Peyer's patch (tissue), 4 donors: ENCODE data around the gene CDH2.

Experiments used
- CTCF ChIP-seq, 6 experiments: fragments of 450-650 bp in 4 of 6; fragments of 200-600 bp in 2 of 6; sonication (generic) in 1 of 6; IDR thresholded peaks; one replicate each; pipeline ENCODE4 v1.5.1; 2017 to 2019; ENCODE audit warnings: antibody characterized with exemption in 6 of 6, mild to moderate bottlenecking in 3 of 6, moderate library complexity in 1 of 6
- POLR2A ChIP-seq, 2 donors: fragments of 450-650 bp; IDR thresholded peaks; one replicate each; pipeline ENCODE4 v1.5.1; 2017; ENCODE audit warnings: antibody characterized with exemption in 2 of 2, mild to moderate bottlenecking in 2 of 2, moderate library complexity in 2 of 2

GRCh38 chr18:28193177-28193778 is 16.3 kb upstream of the CDH2 start:
- TF ChIP-seq CTCF (IDR thresholded peaks at IDR 0.05) = no peak
- TF ChIP-seq POLR2A (IDR thresholded peaks at IDR 0.05) = no peak
